ENCODE measurements around the gene UNC13C. TPM values are rescaled to one million over a fixed set of nuclear protein-coding genes. Genes with fewer than 3 reads are reported as not detected.

Gene UNC13C
- total and polyA plus RNA-seq, 4 donors: 0.05 to 16.0 (median 0.12) TPM; not detected in 1

DNA sequence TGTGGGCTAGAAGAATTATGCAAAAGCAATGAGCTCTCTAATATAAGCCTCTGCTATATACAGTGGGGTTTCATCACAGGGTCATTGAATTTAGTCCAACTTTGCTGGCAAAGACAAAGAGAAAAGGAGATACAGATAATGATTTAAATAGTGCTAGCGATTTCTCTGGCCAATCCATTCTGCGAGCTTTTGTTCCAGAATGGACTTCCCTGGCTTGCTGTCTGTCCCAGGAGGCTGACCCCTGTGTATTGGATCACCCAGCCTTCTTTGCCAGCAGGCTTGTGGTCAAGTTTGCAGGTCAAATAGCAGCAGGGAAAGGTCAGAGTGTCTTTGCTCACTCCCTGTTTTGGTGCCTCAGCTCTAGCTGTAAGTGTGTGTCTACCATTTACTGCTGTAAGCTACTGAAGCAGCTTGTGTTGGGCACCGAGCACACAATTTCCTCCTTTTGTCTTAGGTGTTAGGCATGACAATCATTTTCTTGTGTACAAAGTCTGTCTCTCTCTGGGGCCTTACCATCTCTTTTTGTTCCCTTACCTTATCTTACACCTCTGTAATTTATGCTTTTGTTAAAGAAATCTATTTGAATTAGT, 55.7 kb downstream of the UNC13C start:
- no peak overlapping the region for H3K27ac ChIP-seq (ENCODE audit: low read depth in 1 of 2, low read length in 1 of 2)
- ATAC-seq (ENCODE audit: insufficient read depth, low FRiP score) (no peak), DNase-seq (peak; percentile 72 to 97 (median 95))
- H3K27me3 ChIP-seq (ENCODE audit: control insufficient read depth in 3 of 3, insufficient read depth in 3 of 3, low read length in 2 of 3): no peaks in the 10 kb centered on the region
- WGBS, 2 donors: 56 to 70% methylated on average over 3 of the region's 3 CpGs
- no peaks in the 10 kb centered on the region for H3K9me3 ChIP-seq (ENCODE audit: control insufficient read depth in 4 of 4, insufficient read depth in 3 of 4, low read length in 3 of 4)
- TF ChIP-seq, protein P1, sequence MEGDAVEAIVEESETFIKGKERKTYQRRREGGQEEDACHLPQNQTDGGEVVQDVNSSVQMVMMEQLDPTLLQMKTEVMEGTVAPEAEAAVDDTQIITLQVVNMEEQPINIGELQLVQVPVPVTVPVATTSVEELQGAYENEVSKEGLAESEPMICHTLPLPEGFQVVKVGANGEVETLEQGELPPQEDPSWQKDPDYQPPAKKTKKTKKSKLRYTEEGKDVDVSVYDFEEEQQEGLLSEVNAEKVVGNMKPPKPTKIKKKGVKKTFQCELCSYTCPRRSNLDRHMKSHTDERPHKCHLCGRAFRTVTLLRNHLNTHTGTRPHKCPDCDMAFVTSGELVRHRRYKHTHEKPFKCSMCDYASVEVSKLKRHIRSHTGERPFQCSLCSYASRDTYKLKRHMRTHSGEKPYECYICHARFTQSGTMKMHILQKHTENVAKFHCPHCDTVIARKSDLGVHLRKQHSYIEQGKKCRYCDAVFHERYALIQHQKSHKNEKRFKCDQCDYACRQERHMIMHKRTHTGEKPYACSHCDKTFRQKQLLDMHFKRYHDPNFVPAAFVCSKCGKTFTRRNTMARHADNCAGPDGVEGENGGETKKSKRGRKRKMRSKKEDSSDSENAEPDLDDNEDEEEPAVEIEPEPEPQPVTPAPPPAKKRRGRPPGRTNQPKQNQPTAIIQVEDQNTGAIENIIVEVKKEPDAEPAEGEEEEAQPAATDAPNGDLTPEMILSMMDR (IDR thresholded peaks at IDR 0.05; ENCODE audit: control extremely low read depth, extremely low read depth): no peak
- no peak overlapping the region for H3K4me3 ChIP-seq
- no peaks in the 10 kb centered on the region for H3K36me3 ChIP-seq (ENCODE audit: control insufficient read depth in 4 of 4, insufficient read depth in 4 of 4, low read length in 4 of 4)
- no peak overlapping the region for H3K9ac ChIP-seq (ENCODE audit: insufficient read depth in 1 of 2, low read length in 2 of 2)
- peaks cover 0 to 42% (median 0%) of the 10 kb centered on the region in 5 donors for H3K4me1 ChIP-seq (ENCODE audit: control insufficient read depth in 5 of 5, insufficient read depth in 5 of 5, low read length in 5 of 5)

DNA sequence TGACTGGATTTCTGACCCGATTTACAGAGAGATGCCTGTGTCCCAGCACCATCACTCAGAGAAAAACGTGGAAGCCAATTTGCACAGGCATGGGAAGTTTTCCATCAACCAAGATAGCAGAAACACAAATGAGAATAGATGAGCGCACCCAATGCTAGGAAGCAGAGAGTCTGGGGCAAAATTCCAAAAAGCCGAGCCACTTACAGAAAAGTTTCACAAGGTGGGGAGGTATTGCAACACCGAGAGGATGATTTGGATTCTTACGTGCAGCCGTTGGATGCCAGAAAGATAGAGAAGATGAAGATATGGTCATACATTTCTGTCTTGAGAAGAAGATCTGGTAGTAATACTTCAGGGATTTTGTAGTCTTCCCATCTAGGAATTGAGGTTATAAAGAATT, 57.4 kb downstream of the UNC13C start:
- Histone ChIP-seq H3K4me3 (no peak overlapping the region), H3K9me3 (ENCODE audit: control insufficient read depth in 4 of 4, insufficient read depth in 3 of 4, low read length in 3 of 4) (no peaks in the 10 kb centered on the region), H3K27ac (ENCODE audit: low read depth in 1 of 2, low read length in 1 of 2) (no peak overlapping the region), H3K36me3 (ENCODE audit: control insufficient read depth in 4 of 4, insufficient read depth in 4 of 4, low read length in 4 of 4) (no peaks in the 10 kb centered on the region), H3K4me1 (ENCODE audit: control insufficient read depth in 5 of 5, insufficient read depth in 5 of 5, low read length in 5 of 5) (peaks cover 0 to 42% (median 0%) of the 10 kb centered on the region in 5 donors), H3K9ac (ENCODE audit: insufficient read depth in 1 of 2, low read length in 2 of 2) (no peak overlapping the region), H3K27me3 (ENCODE audit: control insufficient read depth in 3 of 3, insufficient read depth in 3 of 3, low read length in 2 of 3) (no peaks in the 10 kb centered on the region)
- WGBS, 2 donors: 87 to 90% methylated on average over 7 of the region's 7 CpGs
- TF ChIP-seq, protein P1 (IDR thresholded peaks at IDR 0.05; ENCODE audit: control extremely low read depth, extremely low read depth): no peak
- ATAC-seq (ENCODE audit: insufficient read depth, low FRiP score): no peak
- DNase-seq: no peak

DNA sequence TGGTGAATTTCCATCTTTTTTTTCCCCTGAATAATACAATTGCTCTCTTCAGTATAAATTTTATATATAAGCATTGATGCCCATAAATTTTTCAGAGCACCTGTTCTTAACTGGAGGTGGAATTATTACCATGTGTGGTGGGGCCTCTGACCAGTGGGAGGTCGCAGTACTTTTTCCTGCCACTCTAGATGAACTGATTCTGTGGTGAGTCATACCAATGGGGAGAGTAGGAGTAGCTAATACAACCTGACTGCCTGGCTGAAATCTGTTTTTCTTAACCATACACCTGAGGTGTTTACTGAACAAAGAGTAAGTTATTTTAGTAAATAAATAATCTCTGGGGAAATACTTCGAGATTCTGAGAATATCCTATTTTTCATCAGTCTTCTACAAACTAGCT, 67.2 kb downstream of the UNC13C start:
- WGBS, 2 donors: 73 to 80% methylated on average over 2 of the region's 2 CpGs
- TF ChIP-seq, protein P1 (IDR thresholded peaks at IDR 0.05; ENCODE audit: control extremely low read depth, extremely low read depth): no peak
- Histone ChIP-seq H3K9me3 (ENCODE audit: control insufficient read depth in 4 of 4, insufficient read depth in 3 of 4, low read length in 3 of 4) (peaks cover 0 to 2% (median 0%) of the 10 kb centered on the region in 4 donors), H3K27ac (ENCODE audit: low read depth in 1 of 2, low read length in 1 of 2) (no peak overlapping the region), H3K9ac (ENCODE audit: insufficient read depth in 1 of 2, low read length in 2 of 2) (no peak overlapping the region), H3K4me1 (ENCODE audit: control insufficient read depth in 5 of 5, insufficient read depth in 5 of 5, low read length in 5 of 5) (no peaks in the 10 kb centered on the region), H3K27me3 (ENCODE audit: control insufficient read depth in 3 of 3, insufficient read depth in 3 of 3, low read length in 2 of 3) (no peaks in the 10 kb centered on the region), H3K4me3 (no peak overlapping the region), H3K36me3 (ENCODE audit: control insufficient read depth in 4 of 4, insufficient read depth in 4 of 4, low read length in 4 of 4) (no peaks in the 10 kb centered on the region)
- ATAC-seq (ENCODE audit: insufficient read depth, low FRiP score) (no peak), DNase-seq (no peak)

DNA sequence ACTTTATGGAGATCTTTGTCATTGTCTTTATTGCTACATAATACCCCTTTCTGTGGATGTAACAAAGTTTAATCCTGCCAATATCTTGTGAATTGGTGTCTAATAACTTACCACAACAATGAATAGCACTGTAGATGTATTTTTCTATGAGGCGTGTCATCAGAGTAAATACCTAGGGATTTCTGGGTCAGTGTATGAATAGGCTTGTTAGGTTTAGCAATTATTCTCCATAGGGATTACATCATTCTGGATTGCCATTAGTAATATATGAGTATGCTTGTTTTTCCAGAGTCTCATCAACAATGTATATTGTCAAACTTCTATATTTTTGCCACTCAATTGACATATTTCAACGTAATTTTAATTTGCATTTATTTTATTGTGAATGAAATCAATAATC, 67.9 kb downstream of the UNC13C start:
- WGBS, 2 donors: 84 to 98% methylated on average over 2 of the region's 2 CpGs
- TF ChIP-seq, protein P1 (IDR thresholded peaks at IDR 0.05; ENCODE audit: control extremely low read depth, extremely low read depth): no peak
- Histone ChIP-seq H3K27me3 (ENCODE audit: control insufficient read depth in 3 of 3, insufficient read depth in 3 of 3, low read length in 2 of 3) (no peaks in the 10 kb centered on the region), H3K9ac (ENCODE audit: insufficient read depth in 1 of 2, low read length in 2 of 2) (no peak overlapping the region), H3K27ac (ENCODE audit: low read depth in 1 of 2, low read length in 1 of 2) (no peak overlapping the region), H3K9me3 (ENCODE audit: control insufficient read depth in 4 of 4, insufficient read depth in 3 of 4, low read length in 3 of 4) (peaks cover 0 to 2% (median 0%) of the 10 kb centered on the region in 4 donors), H3K4me1 (ENCODE audit: control insufficient read depth in 5 of 5, insufficient read depth in 5 of 5, low read length in 5 of 5) (no peaks in the 10 kb centered on the region), H3K4me3 (no peak overlapping the region), H3K36me3 (ENCODE audit: control insufficient read depth in 4 of 4, insufficient read depth in 4 of 4, low read length in 4 of 4) (no peaks in the 10 kb centered on the region)
- no peak for ATAC-seq (ENCODE audit: insufficient read depth, low FRiP score)
- DNase-seq: no peak

All from lung (tissue), 12 donors.